ENCODE results near the gene TOP3A.

TOP3A gene

DNA sequence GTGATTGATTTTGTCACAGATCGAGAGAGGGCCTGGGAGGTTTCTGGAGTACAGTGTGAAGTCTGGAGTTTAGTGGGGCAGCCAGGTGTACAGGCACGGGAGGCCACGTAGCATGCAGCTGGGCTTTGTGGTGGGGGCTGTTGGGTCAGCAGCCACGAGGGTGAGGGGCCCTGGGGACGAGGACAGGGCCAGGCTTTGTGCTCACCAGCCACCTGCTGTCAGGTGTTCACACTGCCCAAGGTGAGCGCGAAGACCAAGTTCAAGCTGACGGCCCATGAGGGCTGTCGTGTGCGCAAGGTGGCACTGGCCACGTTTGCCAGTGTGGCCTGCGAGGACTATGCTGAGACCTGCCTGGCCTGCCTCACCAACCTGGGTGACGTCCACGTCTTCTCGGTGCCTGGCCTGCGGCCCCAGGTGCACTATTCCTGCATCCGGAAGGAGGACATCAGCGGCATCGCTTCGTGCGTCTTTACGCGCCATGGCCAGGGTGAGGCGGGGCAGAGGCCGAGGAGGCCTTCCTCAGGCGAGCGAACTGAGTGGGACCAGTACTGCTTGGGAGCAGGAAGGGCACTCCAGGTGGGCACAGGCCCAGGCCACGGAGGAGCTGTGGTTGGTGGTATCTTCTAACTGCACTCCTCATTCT, 73.4 kb downstream of the TOP3A start:
- H3K36me3 ChIP-seq (ENCODE audit: low read depth), result peaks cover 33% of the 10 kb centered on the region
- no peak for ATAC-seq (ENCODE audit: low read depth)

DNA sequence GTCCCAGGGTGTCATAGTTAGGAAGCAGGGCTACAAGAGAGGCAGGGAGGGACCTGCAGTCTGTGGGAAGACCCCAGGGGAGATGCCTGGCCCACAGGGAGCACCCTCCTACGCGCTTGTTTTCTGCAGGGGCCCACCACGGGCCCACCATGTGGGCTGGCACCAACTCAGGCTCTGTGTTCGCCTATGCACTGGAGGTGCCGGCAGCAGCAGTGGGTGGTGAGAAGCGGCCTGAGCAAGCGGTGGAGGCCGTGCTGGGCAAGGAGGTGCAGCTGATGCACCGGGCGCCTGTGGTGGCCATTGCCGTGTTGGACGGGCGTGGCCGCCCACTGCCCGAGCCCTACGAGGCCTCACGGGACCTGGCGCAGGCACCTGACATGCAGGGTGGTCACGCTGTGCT, 74.3 kb downstream of the TOP3A start:
- no peak for ATAC-seq (ENCODE audit: low read depth)
- no peak overlapping the region for H3K27ac ChIP-seq (ENCODE audit: poor library complexity, severe bottlenecking)
- TF ChIP-seq, protein P1, sequence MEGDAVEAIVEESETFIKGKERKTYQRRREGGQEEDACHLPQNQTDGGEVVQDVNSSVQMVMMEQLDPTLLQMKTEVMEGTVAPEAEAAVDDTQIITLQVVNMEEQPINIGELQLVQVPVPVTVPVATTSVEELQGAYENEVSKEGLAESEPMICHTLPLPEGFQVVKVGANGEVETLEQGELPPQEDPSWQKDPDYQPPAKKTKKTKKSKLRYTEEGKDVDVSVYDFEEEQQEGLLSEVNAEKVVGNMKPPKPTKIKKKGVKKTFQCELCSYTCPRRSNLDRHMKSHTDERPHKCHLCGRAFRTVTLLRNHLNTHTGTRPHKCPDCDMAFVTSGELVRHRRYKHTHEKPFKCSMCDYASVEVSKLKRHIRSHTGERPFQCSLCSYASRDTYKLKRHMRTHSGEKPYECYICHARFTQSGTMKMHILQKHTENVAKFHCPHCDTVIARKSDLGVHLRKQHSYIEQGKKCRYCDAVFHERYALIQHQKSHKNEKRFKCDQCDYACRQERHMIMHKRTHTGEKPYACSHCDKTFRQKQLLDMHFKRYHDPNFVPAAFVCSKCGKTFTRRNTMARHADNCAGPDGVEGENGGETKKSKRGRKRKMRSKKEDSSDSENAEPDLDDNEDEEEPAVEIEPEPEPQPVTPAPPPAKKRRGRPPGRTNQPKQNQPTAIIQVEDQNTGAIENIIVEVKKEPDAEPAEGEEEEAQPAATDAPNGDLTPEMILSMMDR (IDR thresholded peaks at IDR 0.05; ENCODE audit: poor library complexity, severe bottlenecking), result no peak
- no peaks in the 10 kb centered on the region for H3K9me3 ChIP-seq (ENCODE audit: severe bottlenecking)
- H3K4me3 ChIP-seq (ENCODE audit: severe bottlenecking), result no peak overlapping the region
- peaks cover 24% of the 10 kb centered on the region for H3K36me3 ChIP-seq (ENCODE audit: low read depth)
- H3K4me1 ChIP-seq (ENCODE audit: insufficient read depth, poor library complexity, severe bottlenecking), result peaks cover 8% of the 10 kb centered on the region
- H3K27me3 ChIP-seq (ENCODE audit: insufficient read depth, poor library complexity, severe bottlenecking), result no peaks in the 10 kb centered on the region
- DNase-seq (ENCODE audit: low spot score), result no peak

More for the DNA sequence above, 73.4 kb downstream of the TOP3A start:
- Histone ChIP-seq H3K4me3 (ENCODE audit: severe bottlenecking) (no peak overlapping the region), H3K27ac (ENCODE audit: poor library complexity, severe bottlenecking) (no peak overlapping the region), H3K27me3 (ENCODE audit: insufficient read depth, poor library complexity, severe bottlenecking) (no peaks in the 10 kb centered on the region), H3K9me3 (ENCODE audit: severe bottlenecking) (no peaks in the 10 kb centered on the region), H3K4me1 (ENCODE audit: insufficient read depth, poor library complexity, severe bottlenecking) (no peaks in the 10 kb centered on the region)
- TF ChIP-seq, protein P1 (IDR thresholded peaks at IDR 0.05; ENCODE audit: poor library complexity, severe bottlenecking), result no peak
- DNase-seq (ENCODE audit: low spot score), result no peak

DNA sequence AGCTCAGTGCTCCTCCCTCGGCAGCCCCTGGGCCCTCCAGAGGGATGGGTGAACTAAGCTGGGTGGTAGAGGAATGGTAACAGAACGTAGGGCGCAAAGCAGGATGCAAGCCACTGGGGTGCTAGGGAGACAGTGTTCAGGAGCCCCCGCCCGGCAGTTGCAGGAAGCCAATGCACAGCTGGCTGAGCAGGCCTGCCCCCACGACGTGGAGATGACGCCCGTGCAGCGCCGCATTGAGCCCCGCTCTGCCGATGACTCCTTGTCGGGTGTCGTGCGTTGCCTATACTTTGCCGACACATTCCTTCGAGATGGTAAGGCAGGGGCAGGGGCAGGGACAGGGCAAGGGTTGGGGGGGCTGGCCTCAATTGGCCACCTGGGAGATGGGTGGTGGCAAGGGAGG, 76.5 kb downstream of the TOP3A start:
- Histone ChIP-seq H3K27ac (ENCODE audit: poor library complexity, severe bottlenecking) (no peak overlapping the region), H3K9me3 (ENCODE audit: severe bottlenecking) (no peaks in the 10 kb centered on the region), H3K36me3 (ENCODE audit: low read depth) (peaks cover 22% of the 10 kb centered on the region), H3K4me1 (ENCODE audit: insufficient read depth, poor library complexity, severe bottlenecking) (peaks cover 13% of the 10 kb centered on the region), H3K4me3 (ENCODE audit: severe bottlenecking) (no peak overlapping the region), H3K27me3 (ENCODE audit: insufficient read depth, poor library complexity, severe bottlenecking) (no peaks in the 10 kb centered on the region)
- DNase-seq (ENCODE audit: low spot score) (no peak), ATAC-seq (ENCODE audit: low read depth) (no peak)
- TF ChIP-seq, protein P1 (IDR thresholded peaks at IDR 0.05; ENCODE audit: poor library complexity, severe bottlenecking), result no peak

DNA sequence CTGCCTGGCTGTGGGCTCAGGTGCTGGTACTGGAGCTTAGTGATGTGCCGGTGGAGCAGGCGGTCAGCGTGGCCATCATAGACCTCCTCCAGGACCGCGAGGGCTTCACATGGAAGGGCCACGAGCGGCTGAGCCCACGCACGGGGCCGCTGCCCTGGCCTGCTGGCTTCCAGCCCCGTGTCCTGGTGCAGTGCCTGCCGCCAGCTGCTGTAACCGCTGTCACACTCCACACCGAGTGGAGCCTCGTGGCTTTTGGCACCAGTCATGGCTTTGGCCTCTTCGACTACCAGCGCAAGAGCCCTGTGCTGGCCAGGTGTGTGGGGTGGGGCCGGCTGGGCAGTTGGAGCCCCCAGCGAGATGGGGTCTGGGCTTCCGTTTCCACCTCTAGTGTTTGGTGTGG, 77.3 kb downstream of the TOP3A start:
- no peaks in the 10 kb centered on the region for H3K27me3 ChIP-seq (ENCODE audit: insufficient read depth, poor library complexity, severe bottlenecking)
- DNase-seq (ENCODE audit: low spot score) (no peak), ATAC-seq (ENCODE audit: low read depth) (no peak)
- no peak overlapping the region for H3K27ac ChIP-seq (ENCODE audit: poor library complexity, severe bottlenecking)
- no peaks in the 10 kb centered on the region for H3K9me3 ChIP-seq (ENCODE audit: severe bottlenecking)
- H3K4me1 ChIP-seq (ENCODE audit: insufficient read depth, poor library complexity, severe bottlenecking), result peaks cover 13% of the 10 kb centered on the region
- peaks cover 22% of the 10 kb centered on the region for H3K36me3 ChIP-seq (ENCODE audit: low read depth)
- H3K4me3 ChIP-seq (ENCODE audit: severe bottlenecking), result no peak overlapping the region
- TF ChIP-seq, protein P1 (IDR thresholded peaks at IDR 0.05; ENCODE audit: poor library complexity, severe bottlenecking), result no peak

DNA sequence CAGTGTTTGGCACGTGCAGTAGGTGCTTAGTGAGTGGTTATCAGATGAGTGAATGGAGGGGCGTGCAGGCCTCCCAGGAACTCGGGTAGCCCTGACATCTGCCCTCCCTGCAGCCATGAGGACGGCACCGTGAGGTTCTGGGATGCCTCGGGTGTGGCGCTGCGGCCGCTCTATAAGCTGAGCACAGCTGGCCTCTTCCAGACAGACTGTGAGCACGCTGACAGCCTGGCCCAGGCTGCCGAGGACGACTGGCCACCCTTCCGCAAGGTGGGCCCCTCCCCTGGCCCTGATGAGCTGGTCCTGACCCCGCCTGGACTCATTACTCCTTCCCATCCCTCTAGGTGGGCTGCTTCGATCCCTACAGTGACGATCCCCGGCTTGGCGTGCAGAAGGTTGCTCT, 78.3 kb downstream of the TOP3A start:
- H3K27ac ChIP-seq (ENCODE audit: poor library complexity, severe bottlenecking), result peak overlapping the region; percentile 89
- peaks cover 22% of the 10 kb centered on the region for H3K36me3 ChIP-seq (ENCODE audit: low read depth)
- H3K4me3 ChIP-seq (ENCODE audit: severe bottlenecking), result no peak overlapping the region
- H3K27me3 ChIP-seq (ENCODE audit: insufficient read depth, poor library complexity, severe bottlenecking), result no peaks in the 10 kb centered on the region
- no peak for DNase-seq (ENCODE audit: low spot score)
- TF ChIP-seq, protein P1 (IDR thresholded peaks at IDR 0.05; ENCODE audit: poor library complexity, severe bottlenecking), result no peak
- no peaks in the 10 kb centered on the region for H3K9me3 ChIP-seq (ENCODE audit: severe bottlenecking)
- peaks cover 13% of the 10 kb centered on the region for H3K4me1 ChIP-seq (ENCODE audit: insufficient read depth, poor library complexity, severe bottlenecking)
- ATAC-seq (ENCODE audit: low read depth), result no peak

Data from RWPE2 (cell line).